ENCODE results near the gene SLC25A40.
"Not testable (repeated sequence)": the region's sequence is repeated elsewhere in the genome, so short reads cannot be mapped to it uniquely, and the experiment has no call there.

GRCh38 chr7:87825369-87825768 lies 50.8 kb downstream of the SLC25A40 start:
- not testable (repeated sequence) for TF ChIP-seq CTCF (conservative IDR thresholded peaks at IDR 0.05; ENCODE audit: low read depth, low read length); EZH2 (IDR thresholded peaks at IDR 0.05; ENCODE audit: borderline replicate concordance, low read depth, low read length, poor library complexity, severe bottlenecking)

All from A673 (cell line).